ENCODE data around the gene ZFYVE28.

Gene ZFYVE28

GRCh38 chr4:2442175-2442993 is 23.9 kb upstream of the ZFYVE28 start:
- Histone ChIP-seq H3K27ac (ENCODE audit: low read depth, low read length) (no peak overlapping the region), H3K4me2 (ENCODE audit: low read depth, low read length, poor library complexity, severe bottlenecking) (no peak overlapping the region), H3K79me2 (ENCODE audit: insufficient read depth, low read length) (no peaks in the 10 kb centered on the region), H3K9me3 (ENCODE audit: insufficient read depth, low read length) (no peaks in the 10 kb centered on the region), H4K20me1 (ENCODE audit: low read depth, low read length) (no peaks in the 10 kb centered on the region), H3K4me3 (ENCODE audit: insufficient read depth, low read length, poor library complexity, severe bottlenecking) (no peak overlapping the region), H3K27me3 (ENCODE audit: low read length) (no peaks in the 10 kb centered on the region), H3F3A (ENCODE audit: insufficient read depth) (no peaks in the 10 kb centered on the region), H3K9ac (ENCODE audit: low read length) (no peak overlapping the region), H3K9me2 (replicated peaks; ENCODE audit: insufficient read depth, low read length) (no peaks in the 10 kb centered on the region), H2AFZ (ENCODE audit: low read depth, low read length, severe bottlenecking) (peak overlapping the region; percentile 97), H3K36me3 (ENCODE audit: low read length) (no peaks in the 10 kb centered on the region)
- TF ChIP-seq EZH2phosphoT487 (conservative IDR thresholded peaks at IDR 0.05; ENCODE audit: low read length) (no peak), CTCF (IDR thresholded peaks at IDR 0.05; ENCODE audit: insufficient read depth, low read length, poor library complexity, severe bottlenecking) (no peak)

- Histone ChIP-seq H3K79me2 (ENCODE audit: insufficient read depth, low read length) (no peaks in the 10 kb centered on the region), H3K9ac (ENCODE audit: low read length) (no peak overlapping the region), H3K4me3 (ENCODE audit: insufficient read depth, low read length, poor library complexity, severe bottlenecking) (no peak overlapping the region), H3K4me2 (ENCODE audit: low read depth, low read length, poor library complexity, severe bottlenecking) (peak overlapping the region; percentile 4), H2AFZ (ENCODE audit: low read depth, low read length, severe bottlenecking) (peak overlapping the region; percentile 97), H3K9me2 (replicated peaks; ENCODE audit: insufficient read depth, low read length) (no peaks in the 10 kb centered on the region), H3K36me3 (ENCODE audit: low read length) (no peaks in the 10 kb centered on the region), H3K27me3 (ENCODE audit: low read length) (no peaks in the 10 kb centered on the region), H3K27ac (ENCODE audit: low read depth, low read length) (no peak overlapping the region), H4K20me1 (ENCODE audit: low read depth, low read length) (no peaks in the 10 kb centered on the region), H3K9me3 (ENCODE audit: insufficient read depth, low read length) (no peaks in the 10 kb centered on the region), H3F3A (ENCODE audit: insufficient read depth) (no peaks in the 10 kb centered on the region)
- TF ChIP-seq CTCF (IDR thresholded peaks at IDR 0.05; ENCODE audit: insufficient read depth, low read length, poor library complexity, severe bottlenecking) (peak; percentile 99), EZH2phosphoT487 (conservative IDR thresholded peaks at IDR 0.05; ENCODE audit: low read length) (no peak)
Observed at GRCh38 chr4:2441393-2442174, 23.1 kb upstream of the ZFYVE28 start.

GRCh38 chr4:2438822-2439718 is 20.6 kb upstream of the ZFYVE28 start:
- H3K27me3 ChIP-seq (ENCODE audit: low read length) = no peaks in the 10 kb centered on the region
- H3F3A ChIP-seq (ENCODE audit: insufficient read depth) = no peaks in the 10 kb centered on the region
- H3K9me3 ChIP-seq (ENCODE audit: insufficient read depth, low read length) = no peaks in the 10 kb centered on the region
- H3K36me3 ChIP-seq (ENCODE audit: low read length) = no peaks in the 10 kb centered on the region
- no peak overlapping the region for H3K4me2 ChIP-seq (ENCODE audit: low read depth, low read length, poor library complexity, severe bottlenecking)
- no peaks in the 10 kb centered on the region for H4K20me1 ChIP-seq (ENCODE audit: low read depth, low read length)
- H2AFZ ChIP-seq (ENCODE audit: low read depth, low read length, severe bottlenecking) = no peak overlapping the region
- H3K4me3 ChIP-seq (ENCODE audit: insufficient read depth, low read length, poor library complexity, severe bottlenecking) = no peak overlapping the region
- no peak overlapping the region for H3K9ac ChIP-seq (ENCODE audit: low read length)
- TF ChIP-seq CTCF (IDR thresholded peaks at IDR 0.05; ENCODE audit: insufficient read depth, low read length, poor library complexity, severe bottlenecking) (no peak), EZH2phosphoT487 (conservative IDR thresholded peaks at IDR 0.05; ENCODE audit: low read length) (no peak)
- no peaks in the 10 kb centered on the region for H3K9me2 ChIP-seq (replicated peaks; ENCODE audit: insufficient read depth, low read length)
- no peaks in the 10 kb centered on the region for H3K79me2 ChIP-seq (ENCODE audit: insufficient read depth, low read length)
- no peak overlapping the region for H3K27ac ChIP-seq (ENCODE audit: low read depth, low read length)

All from SU-DHL-6 (cell line).